Activated gamma-delta T cell (primary cell): ENCODE results near the gene NRXN3.
"Not testable (repeated sequence)": the region's sequence is repeated elsewhere in the genome, so short reads cannot be mapped to it uniquely, and the experiment has no call there.

Experiments
- DNase-seq: peaks from one replicate; lab custom pipeline; 2025; lab: John Stamatoyannopoulos, UW

Gene NRXN3

DNA sequence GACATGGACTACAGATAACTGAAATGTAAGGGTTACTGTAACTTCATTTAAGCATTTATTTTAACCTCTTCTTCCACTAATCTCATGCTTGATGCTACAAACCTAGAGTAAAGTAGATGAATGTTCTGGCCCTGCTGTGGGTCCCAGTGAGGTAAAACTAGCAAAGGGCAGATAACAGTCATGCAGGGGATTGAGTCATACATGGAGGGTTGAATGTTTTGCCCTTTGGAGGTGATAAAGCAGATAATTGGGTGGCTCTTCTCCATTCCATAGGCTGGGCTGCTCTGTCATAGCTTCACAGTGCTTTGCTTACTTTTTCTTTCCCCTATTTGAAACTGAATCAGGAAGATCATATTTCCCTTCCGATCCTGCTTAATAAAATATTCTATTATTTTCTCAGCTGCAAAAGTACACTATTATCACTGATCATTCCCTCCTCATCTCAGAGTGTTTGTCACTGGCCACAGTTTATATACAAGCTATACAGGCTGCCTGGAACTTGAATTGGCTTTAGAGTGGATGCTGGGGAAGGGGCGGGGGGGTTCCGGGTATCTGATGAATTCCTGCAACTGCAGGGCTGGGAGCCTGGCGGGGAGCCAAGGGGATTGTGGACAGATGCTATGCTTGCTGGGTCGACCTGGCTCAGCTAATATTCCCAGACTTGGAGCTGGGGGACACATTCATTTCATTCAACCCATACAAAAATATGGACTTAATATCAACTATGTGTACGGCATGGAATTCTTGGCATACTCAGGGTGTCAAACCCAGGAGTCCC is 235.1 kb downstream of the NRXN3 start:
- DNase-seq, result no peak

DNA sequence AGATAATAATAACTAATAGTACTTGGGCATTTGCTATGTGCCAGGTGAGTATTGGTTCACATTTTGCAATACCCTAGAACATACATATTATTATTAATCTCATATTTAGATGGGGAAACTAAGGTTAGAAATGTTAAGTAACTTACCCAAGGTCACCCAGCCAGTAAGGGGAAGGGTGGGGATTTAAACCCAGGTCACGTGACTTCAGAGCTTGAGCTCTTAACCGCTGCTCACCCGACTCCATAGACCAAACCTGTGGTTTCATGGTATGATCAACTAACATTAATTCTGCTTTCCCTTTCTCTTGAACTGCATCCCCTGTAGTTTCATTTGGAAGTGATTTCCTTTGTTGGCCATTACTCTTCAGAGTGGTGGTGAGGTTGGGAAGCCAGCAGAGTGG is 242.3 kb downstream of the NRXN3 start:
- DNase-seq, result no peak

DNA sequence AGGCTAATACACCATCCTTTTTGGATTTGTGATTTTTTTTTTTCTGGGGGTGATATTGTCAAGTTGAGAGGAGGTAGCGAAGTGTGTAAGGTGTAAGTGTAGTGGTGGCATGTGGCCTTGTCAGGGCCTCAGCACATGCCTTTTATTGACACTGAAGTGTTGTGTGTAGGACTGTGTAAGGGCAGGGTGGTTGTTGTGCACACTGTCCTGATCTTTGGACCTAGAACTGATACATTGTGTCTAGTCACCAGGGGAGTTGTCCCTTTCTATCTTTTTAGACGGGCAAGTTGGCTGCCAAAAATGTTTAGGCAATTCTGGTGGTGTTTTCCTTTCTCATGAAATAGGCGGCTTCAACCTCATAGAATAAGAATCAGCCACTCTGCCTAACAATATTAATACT is 244.0 kb downstream of the NRXN3 start:
- no peak for DNase-seq

DNA sequence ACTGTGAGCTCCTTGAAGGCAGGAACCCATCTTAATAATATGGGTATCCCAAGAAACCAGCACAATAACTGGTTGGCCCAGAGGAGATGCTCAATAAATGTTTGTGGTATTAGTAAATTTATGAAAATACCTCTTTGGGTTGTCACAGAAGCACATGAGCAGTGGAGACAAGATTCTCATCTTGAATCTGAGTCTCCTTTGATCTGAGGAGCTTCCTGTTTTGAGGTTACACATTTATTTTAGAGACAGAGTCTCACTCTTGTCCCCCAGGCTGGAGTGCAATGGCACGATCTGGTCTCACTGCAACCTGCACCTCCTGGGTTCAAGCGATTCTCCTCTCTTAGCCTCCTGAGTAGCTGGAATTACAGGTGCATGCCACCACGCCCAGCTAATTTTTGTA is 247.4 kb downstream of the NRXN3 start:
- DNase-seq, result no peak

DNA sequence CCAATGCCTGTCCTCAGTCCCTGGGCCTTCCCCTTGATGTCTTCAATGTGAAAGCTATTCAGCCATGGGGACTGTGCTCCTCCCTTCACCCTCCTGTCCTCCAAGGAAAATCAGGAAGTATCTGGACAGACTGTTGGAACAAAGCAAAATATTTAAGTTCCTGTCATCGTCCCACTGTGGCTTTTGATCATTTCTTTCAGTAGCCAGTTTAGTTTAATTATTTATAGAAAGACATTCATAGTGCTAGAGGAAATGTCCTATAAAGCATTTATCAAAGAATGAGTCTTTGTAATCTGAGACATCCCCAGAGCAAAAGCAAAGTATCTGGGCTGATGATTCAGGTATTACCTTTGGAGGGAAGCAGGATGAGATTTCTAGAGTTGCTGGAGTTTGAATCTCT is 254.1 kb downstream of the NRXN3 start:
- DNase-seq, result no peak

DNA sequence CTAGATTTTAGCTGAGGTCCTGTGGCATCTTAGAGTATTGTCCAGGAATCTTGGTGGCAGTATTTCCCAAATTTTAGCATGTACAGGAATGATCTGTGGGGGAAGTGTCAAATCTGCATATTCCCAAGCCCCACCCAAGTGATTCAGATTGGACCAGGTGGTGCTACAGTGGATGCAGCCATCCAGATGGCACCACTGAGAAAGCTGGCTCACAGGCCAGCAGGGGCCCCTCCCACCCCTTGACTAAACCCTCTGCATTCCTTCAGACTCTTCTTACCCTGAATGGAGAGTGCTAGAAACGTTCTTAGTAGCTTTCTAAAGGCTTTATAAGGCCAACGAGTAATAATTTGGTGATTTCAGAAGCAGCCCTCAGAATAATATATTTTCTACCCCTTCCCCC is 255.2 kb downstream of the NRXN3 start:
- DNase-seq, result no peak

DNA sequence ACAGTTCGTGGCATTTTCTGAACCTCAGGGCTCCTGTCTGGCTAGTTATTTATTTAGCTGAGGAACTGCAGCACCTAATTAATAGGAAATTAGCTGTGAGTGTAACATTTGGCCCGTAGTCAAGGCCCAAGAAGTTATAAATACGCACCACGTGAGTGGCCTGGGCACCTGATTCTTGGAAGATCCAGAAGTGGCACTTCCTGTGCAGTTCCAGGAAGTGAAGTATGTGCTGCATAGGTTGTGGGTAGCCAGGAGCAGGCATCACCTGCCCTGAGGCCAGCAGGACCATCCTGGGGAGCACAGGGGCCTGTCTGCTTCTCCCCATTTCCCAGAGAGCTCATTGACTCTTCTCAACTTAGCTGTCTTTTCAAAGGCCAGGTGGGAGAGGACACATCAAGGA is 255.6 kb downstream of the NRXN3 start:
- DNase-seq, result no peak

DNA sequence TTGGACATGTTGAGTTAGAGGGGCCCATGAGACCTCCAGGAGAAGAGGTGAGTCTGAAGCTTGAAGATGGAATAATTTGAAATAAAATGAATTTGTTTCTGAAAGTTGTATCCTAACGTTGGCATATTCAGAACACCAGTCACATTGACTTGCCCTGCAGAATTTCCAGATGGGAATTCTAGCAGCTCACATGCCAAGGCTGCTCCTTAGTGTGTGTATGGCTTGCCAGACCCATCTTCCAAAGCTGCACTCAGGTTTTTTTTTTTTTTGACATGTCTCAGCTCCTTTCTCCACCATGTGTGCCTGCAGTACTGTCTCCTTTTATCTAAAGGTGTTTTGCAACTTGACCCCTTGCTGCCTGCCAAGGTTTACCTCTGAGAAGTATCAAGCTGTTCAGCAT is 261.9 kb downstream of the NRXN3 start:
- DNase-seq, result no peak

DNA sequence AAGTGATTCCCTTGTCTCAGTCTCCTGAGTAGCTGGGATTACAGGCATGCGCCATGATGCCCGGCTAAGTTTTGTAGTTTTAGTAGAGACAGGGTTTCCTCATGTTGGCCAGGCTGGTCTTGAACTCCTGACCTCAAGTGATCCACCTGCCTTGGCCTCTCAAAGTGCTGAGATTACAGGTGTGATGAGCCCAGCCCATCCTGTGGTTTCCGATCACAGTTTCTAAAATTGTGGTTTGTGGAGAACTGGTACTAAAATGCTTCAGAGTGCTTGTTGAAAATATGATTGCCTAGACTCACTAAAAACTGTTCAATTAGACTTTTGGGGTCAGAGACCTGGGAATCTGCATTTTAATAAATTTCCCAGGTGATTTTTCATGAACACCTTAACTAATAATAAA is 267.3 kb downstream of the NRXN3 start:
- DNase-seq, result not testable (repeated sequence)

DNA sequence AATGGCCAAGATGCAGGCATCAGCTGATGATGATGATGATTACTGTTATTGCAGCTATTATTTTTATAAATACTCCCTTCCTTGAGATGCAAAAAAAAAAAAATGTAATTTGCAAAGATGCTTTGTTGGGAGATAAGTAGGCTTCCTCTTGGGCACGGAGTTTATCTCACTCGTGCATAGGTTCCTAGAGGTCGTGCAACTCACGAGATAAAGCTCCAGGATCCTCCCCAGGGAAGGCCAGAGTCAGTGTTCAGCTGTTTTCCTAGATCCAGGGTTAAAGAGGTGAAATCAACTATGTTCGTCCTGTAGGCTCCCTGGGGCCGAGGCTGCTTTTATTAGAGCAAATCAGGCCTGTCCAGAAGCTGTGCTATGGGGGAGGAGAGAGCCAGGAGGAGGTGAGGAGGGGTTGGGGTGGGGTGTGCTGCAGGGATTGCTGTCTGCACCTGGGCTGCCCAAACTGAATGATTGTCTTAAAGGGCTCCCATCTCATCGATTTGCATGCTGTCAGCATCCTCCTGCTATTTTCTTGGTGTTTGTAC is 270.3 kb downstream of the NRXN3 start:
- no peak for DNase-seq

DNA sequence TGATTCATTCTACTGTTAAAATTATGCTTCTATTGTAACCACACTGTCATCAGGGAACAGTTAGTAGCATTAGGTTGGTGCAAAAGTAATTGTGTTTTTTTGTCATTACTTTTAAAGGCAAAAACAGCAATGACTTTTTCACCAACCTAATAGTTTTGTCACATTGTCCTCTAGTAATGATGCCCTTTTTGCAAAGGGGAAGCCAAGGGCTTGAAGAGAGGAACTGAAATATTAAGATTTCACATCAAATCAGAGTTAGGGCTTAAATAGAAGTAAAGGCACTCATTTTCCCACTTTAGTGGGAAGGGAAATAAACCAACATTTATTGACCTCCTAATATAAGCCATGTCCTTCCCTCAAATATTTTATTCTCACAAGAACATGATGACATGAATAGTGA is 273.7 kb downstream of the NRXN3 start:
- DNase-seq, result no peak

DNA sequence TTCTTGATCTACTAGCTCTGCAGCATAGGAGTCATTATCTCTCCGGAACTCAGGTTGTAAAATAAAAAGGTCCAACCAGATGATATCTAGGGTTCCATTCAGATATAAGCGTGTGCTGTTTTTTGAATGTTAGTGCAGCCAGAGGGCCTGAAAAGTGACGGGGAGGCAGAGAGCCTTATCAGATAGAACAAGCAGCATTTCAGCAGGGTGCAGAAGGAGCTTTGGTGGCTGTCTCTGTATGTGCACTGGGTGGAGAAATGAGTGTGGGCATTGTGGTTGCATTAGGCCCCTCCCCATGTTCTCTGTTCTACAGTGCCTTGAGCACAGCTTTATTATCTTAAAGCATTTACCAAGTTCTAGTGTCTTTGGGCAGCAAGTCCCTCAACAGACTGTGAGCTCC is 275.1 kb downstream of the NRXN3 start:
- DNase-seq, result no peak

DNA sequence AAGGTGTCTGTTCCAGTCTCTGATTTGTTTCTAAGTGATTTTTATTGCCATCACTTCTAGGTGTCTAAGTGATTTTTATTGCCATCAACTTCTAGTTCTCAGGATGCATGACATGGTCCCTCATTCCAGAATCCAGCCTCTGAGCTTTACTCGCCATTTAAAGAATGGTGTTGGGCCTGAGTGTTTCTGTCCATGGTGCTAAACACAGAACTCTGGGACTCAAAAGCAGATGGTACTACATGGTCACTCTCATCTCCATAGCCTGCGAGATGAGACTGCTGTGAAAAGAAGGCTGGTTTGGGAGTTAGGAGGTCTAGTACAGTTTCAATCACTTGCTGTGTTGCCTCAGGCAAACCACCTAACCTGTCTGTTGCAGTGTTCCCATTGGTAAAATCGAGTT is 276.6 kb downstream of the NRXN3 start:
- no peak for DNase-seq

DNA sequence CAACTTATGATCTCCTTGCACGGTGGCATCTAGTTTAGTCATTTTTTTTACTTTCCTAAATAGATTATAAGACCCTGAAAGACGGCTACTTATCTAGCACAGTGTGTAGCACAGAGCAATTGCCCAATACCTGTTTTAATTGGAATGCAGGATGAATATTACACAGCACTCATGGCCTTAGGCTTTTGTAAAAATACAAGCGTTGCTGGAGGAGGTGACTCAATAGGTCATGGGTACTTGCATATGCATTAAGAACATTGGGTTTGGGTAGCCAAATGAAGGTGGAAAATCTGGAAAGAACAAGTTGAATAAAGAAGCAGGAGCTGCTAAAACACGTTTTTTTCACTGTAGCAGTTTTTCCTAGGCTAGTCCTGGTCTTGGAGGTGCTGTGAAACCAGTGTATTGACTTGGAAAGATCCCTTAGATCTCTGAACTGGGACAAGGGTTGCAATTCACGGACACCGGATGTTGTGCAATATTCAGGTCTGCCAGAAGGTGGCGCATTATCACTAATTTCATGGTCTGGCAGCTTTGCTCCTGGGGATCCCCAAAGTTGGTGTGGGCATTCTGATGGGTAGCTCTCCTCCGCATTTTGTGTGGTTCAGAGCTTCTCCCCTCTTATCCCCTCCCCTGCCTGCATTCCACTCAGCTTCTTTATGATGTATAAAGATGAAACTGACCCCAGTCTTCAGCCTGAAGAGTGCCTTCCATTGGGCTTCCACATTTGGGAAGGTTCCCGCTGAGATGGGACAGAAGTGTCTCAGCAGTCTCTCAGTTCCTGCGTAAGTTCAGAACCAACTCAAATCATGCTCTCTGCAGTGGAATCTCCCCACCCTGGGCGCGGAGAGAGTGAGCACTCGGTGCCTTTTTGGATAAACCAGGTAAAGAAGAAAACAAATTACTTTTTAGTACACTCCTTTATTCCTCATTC is 278.3 kb downstream of the NRXN3 start:
- no peak for DNase-seq

DNA sequence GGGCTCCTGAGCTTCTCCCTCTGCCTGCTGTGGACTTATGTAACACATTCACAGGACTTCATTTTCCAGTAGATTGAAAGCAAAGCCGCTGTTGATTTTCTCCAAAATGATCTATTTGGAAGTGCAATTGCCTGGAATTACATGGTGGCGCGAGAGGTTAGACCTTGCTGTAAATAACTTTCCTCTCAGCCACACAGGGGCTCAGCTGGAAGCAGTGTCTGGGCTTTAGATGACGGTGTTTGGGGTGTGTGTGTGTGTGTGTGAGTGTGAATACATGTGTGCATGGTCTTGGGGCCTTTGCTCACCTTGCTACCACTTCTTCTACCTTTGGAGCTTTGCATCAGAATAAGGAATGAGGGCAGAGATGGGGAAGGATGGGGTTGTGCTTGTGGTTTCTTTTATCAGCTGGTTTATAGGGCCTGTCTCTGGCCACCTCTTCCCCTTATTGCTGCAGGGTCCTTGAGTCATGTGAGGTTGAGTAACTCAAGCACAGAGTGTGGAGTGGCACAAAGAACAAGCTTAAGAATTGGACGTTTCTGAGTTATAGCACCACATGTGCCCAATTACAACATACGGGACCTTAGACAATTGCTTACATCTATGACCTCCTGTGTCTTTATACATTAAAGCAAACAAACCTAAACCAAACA is 280.6 kb downstream of the NRXN3 start:
- no peak for DNase-seq

DNA sequence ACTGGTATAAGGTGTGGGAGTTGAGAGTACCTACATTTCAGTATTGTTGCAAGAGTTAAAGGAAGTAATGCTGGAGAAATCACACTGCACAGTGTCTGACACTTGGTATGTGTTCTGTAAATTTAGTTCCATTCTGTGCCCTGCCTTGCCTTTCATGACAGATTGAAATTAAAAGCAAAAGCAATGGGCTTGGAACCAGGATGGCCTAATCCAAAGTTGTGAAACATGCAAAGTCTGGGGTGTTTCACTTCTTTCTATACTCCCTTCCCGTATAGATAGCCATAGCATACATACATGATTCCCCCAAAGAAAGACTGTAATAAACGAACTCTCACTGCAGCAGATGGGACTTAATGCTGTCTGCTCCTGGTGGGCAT is 281.1 kb downstream of the NRXN3 start:
- no peak for DNase-seq

DNA sequence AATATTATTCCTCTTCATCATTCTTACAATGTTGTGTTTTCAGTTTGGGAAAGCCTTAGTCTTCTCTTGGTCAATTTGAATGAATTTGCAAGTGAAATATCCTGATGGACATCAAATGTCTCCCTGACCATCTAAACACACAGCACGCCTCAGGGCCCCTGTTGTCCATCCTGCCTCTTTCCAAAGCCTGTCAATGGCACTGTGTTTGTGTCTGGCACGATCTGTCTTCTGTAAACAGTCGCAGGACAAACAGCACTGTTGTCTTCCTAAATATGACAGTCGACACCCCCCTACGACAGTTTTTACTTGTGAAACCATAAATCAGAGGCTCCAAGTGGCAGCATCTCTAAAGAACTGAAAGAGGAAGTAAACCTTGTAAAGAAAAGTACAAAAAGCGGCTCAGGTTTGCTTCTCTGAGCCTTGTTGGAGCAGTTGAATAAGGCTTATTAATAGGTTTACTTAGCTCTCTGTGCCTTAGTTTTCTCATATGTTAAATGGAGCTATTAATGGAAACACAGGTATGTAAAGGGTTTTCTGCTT is 285.8 kb downstream of the NRXN3 start:
- no peak for DNase-seq

DNA sequence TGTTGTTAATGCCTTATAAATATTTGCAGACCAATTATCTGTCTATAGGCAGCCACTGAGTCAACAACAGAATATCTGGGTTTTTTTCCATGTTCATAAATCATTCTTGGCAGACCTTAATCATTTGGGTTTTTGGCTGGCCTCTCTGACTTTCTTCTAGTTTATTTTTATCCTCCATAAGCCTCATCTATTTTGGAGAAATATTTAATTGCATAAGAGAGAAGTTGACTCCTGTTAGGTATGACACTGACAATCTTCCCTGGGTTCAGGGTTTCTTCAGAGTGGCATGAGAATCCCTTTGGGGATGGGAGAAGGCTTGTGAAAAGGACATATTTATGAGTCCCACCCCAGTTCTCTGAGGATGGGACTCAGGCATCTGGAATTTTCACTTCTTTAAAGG is 299.8 kb downstream of the NRXN3 start:
- DNase-seq, result no peak

DNA sequence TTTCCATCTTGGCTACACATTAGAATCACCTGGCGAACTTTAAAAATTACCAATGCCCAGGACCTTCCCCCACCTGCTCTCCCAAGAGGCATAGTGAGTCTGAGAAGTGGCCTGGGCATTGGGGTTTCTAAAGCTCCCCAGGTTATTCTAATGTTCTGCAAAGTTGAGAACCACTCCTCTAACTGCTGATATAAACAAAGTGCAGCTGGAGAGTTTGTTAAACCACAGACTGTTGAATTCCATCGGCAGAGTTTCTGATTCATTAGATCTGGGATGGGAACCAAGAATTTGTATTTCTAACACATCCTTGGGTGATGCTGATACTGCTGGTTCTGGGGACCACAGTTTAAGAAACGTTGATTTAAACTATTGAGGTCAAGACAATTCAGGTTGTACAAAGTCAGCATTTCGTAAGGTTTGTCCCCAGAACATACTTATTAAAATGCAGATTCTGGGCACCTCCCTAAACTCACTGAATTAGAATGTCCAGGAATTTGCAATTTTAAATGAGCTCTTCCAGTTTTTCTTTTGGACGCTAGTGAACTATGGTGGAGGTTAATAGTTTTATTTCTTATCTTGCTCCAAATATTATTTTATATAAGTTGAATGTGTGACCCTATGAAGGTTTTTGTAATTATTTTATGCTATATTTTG is 309.1 kb downstream of the NRXN3 start:
- no peak for DNase-seq

DNA sequence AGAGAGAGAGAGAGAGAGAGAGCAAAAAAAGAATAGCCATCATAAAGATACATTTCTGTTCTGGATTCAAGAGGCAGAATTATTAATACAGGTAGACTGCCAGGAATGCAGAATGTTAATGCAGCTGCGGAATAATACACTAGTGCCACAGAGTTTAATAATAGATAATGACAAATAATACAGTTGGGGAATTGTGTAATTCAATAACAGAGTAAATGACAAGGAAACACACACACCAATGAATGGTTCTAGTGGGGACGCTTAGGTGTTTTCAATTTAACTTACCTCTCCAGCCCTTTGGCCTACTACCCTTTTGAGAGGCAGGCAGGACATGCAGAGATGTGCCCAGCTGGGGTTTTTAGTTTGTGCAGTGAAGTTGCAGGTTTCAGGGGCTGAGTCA is 313.9 kb downstream of the NRXN3 start:
- DNase-seq, result no peak

DNA sequence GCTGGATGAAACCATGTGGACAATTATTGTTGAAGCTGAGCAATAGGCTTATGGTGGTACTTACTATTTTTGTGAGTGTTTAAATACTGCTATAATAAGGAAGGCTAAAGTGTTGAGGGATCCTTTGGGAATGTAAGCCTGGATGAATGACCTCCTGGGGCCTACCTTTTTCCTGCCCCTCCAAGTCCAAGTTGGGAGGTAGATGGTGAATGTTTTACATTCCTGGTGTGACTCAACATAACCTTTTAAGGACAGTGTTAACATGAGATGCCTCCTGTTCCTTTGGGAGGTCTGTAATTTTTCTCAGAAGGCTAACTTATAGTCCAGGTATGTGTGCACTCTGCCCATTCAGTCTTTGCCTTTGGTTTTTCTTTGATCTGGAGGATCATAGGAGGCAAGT is 315.9 kb downstream of the NRXN3 start:
- no peak for DNase-seq

DNA sequence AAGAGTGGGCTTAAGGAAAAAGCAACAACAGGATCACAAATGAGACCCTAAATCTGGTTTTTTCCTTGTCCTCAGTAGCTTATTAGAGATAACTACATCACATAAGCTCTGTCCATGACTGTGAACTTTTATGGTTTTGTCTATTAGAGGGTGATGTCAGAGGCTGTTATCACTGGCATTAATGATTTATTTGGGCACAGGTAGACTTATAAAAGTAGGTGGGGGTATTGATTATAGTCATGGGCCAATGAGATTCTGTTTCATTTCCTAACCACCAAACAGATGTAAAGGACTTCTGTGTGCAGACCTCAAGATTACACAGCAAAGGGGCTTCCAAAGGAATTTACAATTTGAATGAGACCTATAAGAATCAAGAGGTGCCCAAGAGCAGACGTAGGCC is 316.4 kb downstream of the NRXN3 start:
- no peak for DNase-seq
